Stimulated activated CD4-positive, alpha-beta T cell treated with anti-CD3 and anti-CD28 coated beads, Interleukin-12 subunit alpha, Interleukin-12 subunit beta, amount 100 ng/mL, for 4 hours (primary cell): ENCODE measurements around the gene TBX4.
"Not testable (repeated sequence)": the region's sequence is repeated elsewhere in the genome, so short reads cannot be mapped to it uniquely, and the experiment has no call there.

Source experiments
- DNase-seq: peaks from one replicate; pipeline ENCODE4 v3.0.0-alpha.2; 2020

The TBX4 gene

DNA sequence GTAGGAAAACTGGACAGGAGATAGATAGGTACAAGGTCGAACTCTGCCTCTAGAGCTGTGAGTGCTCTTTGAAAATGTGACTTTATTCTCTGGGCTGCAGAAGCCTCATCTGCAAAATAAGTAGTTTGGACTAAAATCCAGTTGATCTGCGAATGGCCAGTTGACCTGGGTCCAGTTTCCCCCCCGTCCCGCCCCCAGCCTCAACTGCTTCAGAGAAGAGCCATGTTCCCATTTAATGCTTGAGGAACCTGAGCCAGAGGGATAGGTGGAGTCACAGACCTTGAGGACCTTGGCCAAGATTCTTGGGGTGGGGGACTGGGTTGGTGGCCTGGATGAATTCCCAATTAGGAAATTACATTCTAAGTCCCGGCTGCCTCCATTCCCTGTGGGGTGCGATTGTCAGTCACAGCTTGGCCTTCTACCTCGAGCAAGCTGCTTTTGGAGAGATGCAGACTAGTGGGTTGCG is 38.5 kb upstream of the TBX4 start:
- no peak for DNase-seq

DNA sequence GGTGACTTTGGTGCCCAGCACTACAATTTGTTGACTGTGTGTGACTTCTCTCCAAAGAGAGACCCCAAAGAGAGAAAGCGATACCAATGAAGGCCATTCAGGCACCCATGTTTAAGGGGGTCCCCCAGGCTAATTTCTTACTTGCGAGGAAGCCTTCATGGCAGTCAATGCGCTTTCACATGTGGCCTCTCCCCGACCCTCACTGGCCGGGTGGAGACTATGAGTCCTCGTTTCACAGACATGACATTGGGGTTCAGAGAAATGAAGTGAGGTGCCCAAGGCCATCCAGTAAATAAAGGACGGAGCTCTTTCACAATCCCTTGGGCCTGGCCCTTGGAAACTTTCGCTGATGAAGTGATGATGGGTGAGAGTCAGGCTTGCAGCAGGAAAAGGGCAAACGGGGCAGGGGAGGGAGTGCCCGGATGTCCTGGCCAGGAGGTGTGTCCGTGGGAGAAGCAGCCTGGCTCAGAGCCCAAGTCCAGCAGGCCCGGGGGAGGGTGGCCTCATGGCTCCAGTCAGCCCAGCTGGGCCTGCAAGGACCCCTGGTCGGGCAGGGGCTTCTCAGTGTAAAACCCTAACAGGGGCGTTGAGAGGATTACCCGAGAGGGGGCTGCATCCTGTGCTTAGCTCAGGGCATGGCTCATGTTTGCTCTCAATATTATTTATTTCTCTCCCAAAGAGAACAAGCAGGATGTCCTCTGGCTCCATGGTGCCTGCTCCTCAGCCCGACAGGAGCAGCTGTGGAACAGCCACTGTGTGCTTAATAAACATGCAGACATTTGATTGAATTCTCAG is 37.9 kb upstream of the TBX4 start:
- no peak for DNase-seq

DNA sequence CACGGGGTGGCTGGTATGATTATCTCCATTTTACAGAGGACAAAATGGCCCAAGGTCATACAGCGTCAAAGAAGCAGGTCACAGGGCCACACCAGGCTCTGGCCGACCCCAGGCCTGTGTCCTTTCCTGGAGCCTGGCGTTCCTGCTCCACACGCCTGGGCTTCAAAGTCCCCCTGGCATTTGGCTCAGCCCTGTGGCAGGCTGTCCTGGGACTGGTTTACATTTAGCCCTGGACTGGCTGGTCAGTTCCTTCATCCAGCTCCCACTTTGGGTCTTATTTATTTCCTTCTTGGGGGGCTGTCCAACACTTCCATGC is 37.3 kb upstream of the TBX4 start:
- DNase-seq = no peak

- no peak for DNase-seq
These were observed 36.6 kb upstream of the TBX4 start for GRCh38 chr17:61415374-61416210.

GRCh38 chr17:61416211-61416539 is 36.0 kb upstream of the TBX4 start:
- DNase-seq = no peak

DNA sequence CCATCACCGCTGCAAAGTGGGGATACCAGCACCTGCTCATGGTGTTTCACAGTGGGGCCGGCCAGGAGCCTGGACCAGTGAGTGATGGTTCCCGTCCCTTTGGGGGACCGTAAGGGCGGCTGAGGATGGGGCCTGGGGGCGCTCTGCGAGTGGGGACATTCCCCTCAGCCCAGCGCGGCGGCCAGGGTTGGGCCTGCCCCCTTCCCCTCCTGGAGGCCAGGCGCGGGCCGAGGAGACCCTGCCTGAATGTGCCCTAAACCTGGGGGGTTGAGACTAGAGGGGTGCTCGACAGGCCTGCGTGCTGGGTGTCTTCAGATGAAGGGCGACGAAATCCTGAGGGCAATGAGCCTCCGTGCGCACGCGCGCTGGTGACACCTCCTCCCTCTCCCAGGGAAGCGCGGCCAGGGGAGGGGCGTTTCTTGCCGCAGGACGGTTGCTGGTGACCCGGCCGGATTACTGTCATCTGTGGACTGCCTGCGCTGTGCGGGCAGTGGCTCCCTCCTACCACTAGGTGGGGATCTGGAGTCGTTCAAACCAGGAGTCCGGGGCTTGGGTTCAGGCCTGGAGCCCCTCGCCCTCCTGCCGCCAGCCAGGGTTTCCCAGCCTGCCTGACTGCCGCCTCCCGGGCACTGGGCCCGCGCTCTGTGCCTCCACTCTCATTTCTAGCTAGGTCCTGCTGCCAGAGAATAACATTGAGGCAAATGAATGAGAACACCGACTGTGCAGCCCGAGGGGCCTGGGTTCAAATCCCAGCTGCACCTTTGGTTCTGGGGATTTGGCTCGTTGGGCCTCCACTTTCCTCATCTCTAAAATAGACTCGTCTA is 35.5 kb upstream of the TBX4 start:
- DNase-seq = peak; percentile 60

DNA sequence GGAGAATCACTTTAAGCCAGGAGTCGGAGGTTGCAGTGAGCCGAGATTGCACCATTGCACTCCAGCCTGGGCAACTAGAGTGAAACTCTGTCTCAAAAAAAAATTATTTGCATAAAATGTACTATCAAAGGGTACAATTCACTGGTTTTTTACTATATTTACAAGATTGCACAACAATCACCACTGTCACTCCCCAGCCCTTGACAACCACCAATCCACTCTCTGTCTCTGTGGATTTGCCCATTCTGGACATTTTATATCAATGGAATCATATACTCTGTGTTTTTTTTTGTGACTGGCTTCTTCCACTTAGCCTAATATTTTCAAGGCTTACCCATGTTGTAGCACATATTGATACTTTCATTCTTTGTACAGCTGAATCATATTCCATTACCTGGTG is 33.8 kb upstream of the TBX4 start:
- DNase-seq = no peak

DNA sequence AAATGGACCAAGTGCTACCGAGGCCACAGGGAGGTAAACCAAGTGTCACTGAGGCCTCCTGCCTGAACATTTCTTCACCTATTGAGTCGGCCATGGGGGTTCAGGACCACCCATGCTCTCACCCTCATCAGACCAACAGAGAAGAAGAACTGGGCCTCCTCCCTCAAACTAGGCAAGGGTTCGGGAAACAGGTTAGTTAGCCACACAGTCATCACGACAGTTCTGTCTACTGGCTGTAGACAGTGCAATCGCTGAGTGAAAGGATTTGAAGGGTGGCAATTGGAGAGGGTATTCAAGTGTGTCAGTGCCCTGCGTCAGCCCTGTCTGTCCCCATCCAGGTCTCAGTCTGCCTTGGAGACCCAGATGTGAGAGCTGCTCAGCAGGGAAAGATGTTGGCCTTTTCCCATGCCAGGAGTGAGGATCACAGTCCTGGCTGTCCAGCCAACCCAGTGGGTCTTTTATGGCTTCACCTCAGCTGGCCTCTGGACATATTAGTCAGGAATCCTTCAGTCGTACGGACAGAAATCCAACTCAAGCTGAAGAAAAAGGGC is 32.7 kb upstream of the TBX4 start:
- no peak for DNase-seq

- DNase-seq = no peak
These were observed 32.2 kb upstream of the TBX4 start for GRCh38 chr17:61420052-61420451.

DNA sequence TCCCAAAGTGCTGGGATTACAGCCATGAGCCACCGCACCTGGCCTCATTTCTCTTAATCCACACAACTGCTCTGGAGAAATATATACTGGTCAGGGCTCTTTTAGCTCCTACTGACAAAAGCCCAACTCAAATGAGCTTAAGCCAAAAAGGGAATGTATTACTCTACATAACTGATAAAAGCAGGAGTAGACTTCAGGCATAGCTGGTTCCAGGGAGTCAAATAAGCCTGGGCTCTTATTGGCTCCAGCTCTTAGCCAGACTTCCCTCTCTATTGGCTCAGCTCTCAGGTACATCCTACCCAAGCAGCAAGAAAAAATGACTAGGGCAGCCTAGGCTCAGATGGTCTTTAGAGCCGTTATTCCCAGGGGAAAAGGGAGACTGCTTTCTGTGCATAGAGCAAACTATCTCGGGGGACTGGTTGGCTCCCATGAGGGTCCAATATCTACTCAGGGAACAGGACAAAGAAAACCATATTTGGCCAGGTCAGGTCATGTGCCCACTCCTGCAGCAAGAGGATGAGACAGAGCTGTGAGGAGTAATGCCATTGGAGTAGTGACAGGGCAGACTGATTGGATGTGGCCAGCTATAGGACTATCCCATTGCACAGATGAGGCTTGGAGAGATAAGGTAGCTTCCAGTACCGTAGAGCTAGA is 31.4 kb upstream of the TBX4 start:
- DNase-seq = no peak

DNA sequence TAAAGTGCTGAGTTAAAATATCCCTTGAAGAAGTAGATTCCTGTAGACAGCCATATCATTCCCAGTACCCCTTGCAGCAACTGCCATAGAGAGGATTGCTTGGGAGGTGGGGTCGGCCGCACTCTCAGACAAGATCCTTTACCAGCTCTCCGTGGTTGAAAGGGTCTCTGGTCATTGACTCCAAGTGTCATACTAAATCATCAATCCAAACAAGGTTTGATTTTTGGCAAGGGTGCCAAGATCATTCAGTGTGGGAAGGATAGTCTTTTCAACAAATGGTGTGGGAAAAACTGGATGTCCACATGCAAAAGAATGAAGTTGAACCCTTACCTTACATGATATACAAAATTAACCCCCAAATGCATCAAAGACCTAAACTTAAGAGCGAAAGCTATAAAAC is 30.8 kb upstream of the TBX4 start:
- no peak for DNase-seq

DNA sequence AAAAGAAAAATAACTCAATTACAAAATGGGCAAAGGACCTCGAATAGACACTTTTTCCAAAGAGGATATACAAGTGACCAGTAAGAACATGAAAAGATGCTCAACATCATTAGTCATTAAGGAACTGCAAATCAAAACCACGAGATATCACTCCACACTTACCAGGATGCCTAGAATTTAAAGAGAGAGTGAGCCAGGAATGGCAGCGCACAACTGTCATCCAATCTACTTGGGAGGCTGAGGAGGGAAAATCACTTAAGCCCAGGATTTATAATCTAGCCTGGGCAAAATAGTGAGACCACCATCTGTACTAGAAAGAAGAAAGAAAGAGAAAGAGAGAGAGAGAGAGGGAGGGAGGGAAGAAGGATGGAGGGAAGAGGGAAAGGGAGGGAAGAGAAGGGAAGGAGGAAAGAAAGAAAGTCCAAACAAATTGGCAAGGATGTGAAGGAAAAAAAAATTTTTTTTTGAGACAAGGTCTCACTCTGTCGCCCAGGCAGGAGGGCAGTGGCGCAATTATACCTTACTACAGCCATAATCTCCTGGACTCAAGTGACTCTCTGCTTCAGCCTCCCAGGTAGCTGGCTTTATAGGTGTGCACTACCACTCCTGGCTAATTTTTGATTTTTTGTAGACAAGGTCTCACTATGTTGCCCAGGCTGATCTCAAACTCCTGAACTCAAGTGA is 30.0 kb upstream of the TBX4 start:
- no peak for DNase-seq

DNA sequence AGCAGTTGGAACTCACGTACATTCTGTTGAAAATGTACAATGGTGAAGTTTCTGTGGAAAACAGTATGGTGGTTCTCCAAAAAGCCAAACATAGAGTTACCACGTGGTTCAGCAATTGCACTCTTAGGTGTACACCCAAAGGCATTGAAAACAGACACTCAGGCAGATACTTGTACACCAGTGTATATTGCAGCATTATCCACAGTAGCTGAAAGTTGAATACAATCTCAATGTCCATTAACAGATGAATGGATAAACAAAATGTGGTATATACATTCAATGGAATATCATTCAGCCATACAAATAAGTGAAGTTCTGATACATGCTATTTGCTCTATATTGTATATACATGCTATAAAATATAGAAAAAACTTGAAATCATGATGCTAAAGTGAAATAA is 29.4 kb upstream of the TBX4 start:
- DNase-seq = no peak

DNA sequence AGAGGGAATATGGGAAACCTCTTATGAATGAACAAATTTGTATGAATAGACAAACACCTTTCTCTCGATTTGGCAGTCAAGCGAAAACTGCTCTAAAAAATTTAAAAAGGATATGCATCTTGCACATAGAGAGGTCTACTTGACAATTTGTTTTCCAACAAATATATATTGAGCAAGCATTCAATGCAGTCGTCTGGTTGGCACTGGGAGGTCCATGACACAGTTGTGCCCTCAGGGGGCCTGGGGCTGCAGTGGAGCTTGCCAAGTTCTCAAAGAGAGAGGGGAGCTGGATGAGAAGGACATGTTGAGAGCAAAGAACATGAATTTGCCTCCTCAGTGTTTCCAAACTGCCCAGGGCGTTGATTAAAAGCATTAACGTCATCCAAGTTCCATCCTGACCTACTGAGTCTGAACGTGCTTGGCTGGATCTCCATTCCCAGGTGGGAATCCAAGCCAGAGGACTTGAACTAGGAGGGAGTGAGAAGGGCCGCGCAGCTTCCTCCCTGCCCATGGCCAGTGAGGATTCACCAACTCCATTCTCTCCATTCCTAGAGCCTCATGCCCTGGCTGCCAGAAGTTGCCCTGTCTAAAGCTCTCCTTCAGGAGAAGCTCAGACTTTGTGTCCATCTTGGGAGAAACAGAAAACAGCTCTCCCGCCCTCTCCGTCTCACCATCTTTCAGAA is 28.1 kb upstream of the TBX4 start:
- DNase-seq = no peak

DNA sequence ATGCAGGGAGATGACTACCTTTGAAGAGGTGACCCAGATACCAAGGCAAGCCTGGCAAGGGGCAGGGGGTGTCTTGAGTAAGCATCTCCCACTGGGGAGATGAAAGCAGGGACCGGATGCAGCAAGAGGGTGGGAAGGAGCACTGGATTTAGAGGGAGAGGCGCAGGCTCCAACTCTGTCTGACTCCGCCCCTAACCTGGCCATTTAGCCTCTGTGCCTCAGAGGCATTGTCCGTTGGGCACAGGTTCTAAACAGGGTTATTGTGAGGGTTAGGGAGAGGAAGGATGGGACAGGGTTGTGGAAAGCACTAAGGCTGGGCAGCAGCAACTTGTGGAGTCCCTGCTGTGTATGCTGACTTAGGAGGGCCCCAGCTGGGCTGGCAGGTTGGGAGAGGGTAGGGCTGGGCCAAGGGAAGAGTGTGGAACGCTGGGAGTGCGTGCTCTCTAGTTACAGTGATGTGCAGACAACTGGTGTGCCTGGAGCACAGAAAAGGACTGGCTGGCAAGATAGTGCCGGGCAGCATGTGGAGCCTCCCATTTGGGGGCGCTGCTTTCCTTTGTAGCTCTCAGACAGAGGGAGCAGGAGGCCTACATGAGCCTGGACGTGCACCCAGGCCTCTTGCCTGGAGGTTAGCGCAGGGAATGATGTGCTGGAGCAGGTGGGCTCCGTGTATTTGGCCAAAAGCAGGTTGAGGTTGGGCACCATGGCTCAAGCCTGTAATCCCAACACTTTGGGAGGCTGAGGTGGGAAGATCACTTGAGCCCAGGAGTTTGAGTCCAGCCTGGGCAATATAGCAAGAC is 26.3 kb upstream of the TBX4 start:
- DNase-seq = no peak

DNA sequence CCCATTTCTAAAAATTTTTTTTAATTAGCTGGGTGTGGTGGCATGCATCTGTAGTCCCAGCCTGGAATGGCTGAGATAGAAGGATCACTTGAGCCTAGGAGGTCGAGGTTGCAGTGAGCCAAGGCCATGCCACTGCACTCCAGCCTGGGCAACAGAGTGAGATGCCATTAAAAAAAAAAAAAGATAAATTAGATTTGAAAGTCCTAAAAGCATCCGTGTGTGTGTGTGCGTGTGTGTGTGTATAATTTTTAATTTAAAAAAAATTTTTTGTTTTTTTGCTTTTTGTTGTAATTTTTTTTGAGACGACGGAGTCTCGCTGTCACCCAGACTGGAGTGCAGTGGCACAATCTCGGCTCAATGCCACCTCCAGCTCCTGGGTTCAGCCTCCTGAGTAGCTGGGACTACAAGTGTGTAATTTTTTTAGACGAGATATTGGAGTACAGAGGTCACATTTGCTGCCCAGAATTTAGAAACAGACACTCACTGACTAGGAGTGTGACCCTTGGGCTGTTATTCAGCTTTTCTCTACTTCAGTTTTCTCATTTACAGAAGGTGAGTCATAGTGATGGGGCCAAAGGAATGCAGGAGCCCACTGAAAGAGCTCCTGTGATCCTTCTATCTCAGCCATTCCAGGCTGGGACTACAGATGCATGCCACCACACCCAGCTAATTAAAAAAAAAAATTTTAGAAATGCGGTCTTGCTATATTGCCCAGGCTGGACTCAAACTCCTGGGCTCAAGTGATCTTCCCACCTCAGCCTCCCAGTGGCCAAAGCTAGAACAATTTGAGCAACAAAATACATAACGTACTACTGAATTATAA is 25.5 kb upstream of the TBX4 start:
- DNase-seq = no peak

- DNase-seq = no peak
These were observed 24.7 kb upstream of the TBX4 start for GRCh38 chr17:61427567-61427966.

DNA sequence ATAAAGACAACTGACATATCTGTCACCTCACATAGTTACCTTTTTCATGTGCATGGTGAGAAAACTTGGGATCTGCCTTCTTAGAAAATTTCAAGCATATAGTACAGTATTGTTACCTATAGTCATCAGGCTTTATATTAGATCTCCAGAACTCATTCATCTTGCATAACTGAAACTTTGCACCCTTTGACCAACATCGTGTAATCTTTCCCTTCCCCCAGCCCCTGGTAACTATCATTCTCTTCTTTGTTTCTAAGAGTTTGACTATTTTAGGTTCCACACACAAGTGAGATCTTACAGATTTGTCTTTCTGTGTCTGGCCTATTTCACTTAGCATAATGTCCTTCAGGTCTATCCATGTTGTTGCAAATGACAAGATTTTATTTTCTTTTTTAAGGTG is 22.9 kb upstream of the TBX4 start:
- DNase-seq = no peak

GRCh38 chr17:61429831-61430230 is 22.4 kb upstream of the TBX4 start:
- DNase-seq = not testable (repeated sequence)
